WI38 (cell line): ENCODE results near the gene SEMA4A.

ENCODE experiments used
- H3K4me3 ChIP-seq: 2 replicates; pipeline ENCODE4 v1.5.1; 2011; ENCODE audit warnings: low read depth, mild to moderate bottlenecking, control low read depth, low read length
- CTCF ChIP-seq: IDR thresholded peaks from 2 replicates; pipeline ENCODE4 v1.5.1; 2012; ENCODE audit warnings: low read depth, mild to moderate bottlenecking, control low read depth, low read length

Gene SEMA4A

GRCh38 chr1:156115514-156116374 lies 37.6 kb upstream of the SEMA4A start:
- H3K4me3 ChIP-seq = peak overlapping the region; percentile 99

GRCh38 chr1:156116731-156117130 lies 36.7 kb upstream of the SEMA4A start:
- peak overlapping the region; percentile 99 for H3K4me3 ChIP-seq

More at GRCh38 chr1:156115514-156116374, 37.6 kb upstream of the SEMA4A start:
- no peak for TF ChIP-seq CTCF

- TF ChIP-seq CTCF = no peak
- H3K4me3 ChIP-seq = peak overlapping the region; percentile 99
These were observed 35.8 kb upstream of the SEMA4A start for GRCh38 chr1:156117414-156118176.

GRCh38 chr1:156118177-156118868 lies 35.1 kb upstream of the SEMA4A start:
- no peak for TF ChIP-seq CTCF
- H3K4me3 ChIP-seq = peak overlapping the region; percentile 99

DNA sequence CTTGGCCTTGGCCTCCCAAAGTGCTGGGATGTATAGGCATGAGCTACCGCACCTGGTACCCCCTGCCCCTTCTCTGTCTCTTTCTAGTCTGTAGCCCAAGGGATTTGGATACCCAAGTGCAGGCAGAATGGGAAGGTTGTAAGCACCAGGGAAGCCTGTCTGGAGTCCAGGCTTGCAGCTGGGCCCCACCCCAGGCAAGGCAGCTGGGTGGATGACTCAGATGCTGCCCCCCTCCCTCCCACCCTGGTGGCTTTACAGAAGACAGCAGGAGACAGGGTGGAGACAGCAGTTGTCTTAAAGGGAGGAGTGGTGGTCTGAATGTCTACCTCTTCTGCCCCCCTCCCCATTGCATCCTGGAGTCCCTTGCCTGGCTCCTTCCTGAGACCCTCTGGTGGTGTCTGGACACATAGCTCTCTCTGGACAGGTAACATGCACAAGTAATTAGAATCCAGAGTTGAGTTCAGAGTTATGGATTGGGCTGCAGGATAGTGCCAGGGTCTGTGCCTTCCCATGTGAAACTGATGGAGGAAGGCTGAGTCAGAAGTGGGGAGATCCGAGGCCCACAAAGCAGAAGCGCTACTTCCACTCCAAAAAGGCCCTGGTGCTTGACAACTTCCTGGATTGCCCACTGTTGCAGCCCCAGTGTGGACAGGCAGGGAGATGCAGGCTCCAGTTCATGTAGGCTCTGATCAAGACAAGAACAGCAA lies 33.7 kb upstream of the SEMA4A start:
- no peak for TF ChIP-seq CTCF
- H3K4me3 ChIP-seq = peak overlapping the region; percentile 46

DNA sequence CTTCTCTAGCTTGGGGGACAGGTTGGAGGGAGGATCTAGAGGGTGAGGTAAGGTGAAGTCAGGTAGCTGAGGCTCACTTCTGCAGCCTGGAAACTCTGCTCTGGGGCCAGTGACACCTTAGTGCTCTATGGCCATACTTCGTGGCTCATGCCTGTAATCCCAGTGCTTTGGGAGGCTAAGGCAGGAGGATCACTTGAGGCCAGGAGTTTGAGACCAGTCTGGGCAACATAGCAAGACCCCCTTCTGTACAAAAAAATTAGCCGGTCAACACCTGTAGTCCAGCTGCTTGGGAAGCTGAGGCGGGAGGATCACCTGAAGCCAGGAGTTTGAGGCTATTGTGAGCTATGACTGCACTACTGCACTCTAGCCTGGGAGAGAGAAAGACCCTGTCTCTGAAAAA lies 33.1 kb upstream of the SEMA4A start:
- TF ChIP-seq CTCF = no peak
- H3K4me3 ChIP-seq = peak overlapping the region; percentile 42

- H3K4me3 ChIP-seq = peak overlapping the region; percentile 42
These were observed 32.4 kb upstream of the SEMA4A start for GRCh38 chr1:156121005-156121404.
